Activated CD4-positive, alpha-beta T cell treated with anti-CD3 and anti-CD28 coated beads, Interleukin-2, amount 50 U/mL, for 48 hours (primary cell): ENCODE measurements around the gene ARVCF.

ENCODE experiments used
- DNase-seq, 2 experiments: peaks; one replicate each; pipeline ENCODE4 v3.0.0-alpha.2; 2020

The ARVCF gene

DNA sequence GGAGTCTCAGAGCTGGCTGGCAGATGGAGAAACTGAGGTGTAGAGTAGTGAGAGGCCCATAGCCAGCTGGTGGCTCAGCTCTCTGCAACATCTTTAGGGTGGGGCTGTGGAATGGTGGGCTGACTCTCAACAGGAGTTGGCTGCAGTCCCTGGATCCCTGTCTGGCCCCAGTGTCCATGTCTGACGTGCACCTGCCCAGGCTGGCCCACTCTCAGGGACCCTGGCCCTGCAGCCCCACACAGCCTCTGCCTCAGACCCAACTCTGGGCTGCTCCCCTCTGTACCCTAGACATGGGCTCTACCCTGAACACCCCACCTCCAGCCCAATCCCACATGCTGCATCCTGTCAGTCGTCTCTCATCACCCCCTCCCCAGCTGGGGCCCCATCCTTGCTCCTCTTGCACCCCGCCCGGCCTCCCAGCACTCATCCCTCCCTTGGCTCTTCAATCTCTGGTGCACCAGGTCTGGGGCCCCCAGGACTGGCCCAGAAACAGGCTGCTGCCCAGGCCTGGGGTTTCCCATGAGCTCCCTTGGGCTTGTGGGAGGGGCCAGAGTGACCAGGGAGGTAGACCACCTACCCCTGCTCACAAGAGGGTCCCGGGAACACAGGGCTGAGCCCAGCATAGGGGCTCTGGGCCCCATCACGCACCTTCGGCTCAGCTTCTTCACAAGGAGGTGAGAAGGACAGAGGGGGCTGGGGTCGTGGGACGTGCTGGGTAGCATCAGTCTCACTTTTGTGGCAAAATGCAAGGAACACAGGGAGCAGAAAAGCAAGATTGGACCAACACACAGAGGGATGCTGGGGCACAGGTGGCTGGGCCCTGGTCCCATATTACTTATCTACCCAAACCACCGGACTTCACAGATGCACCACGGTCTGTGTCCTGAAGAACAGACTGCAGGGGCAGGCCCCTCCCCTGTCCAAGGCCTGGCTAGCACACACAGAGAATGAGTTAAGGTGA, 31.5 kb downstream of the ARVCF start:
- no peak for DNase-seq

DNA sequence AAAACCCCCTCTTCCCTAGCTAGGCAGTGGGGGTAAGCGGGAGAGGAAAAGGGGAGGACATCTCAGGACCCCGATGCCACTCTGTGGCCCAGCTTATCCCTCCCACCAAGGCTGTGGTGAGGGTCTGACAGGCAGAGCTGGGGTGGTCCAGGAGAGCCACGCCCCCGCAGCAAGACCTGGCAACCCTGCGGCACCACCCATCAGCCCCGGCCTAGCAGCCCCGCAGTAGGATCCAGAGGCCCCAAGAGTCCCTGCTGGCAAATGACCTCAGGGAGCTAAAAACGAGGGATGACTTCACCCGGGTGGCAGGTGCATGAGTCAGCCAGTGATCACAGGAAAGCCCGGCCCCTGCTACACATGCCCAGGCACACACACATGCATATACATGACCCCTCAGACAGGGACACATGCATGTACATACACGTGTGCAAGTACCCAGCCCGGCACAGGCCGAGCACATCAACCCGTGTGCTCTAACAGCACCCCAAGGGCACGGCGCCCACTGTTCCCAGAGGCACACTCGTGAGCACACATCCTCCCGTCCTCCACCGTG, 32.3 kb downstream of the ARVCF start:
- no peak for DNase-seq

DNA sequence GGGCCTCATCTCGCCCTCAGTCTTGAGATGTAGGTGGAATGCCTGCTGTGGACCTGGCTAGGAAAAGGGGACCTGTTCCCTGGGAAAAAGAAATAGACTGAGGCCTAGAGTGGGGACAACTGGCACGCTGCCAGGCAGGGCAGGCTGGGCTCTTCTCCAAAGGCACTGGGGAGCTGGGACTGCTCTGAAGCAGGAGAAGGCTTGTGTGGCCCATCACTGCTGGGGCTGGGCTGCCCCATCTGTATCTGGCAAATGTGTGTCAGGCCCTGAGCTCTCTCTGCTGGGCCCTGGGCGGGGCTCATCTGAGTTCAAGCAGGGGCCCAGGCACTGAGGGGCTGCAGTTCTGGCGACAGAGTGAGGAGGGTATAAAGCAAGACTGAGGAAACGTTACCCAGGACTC, 32.9 kb downstream of the ARVCF start:
- no peak for DNase-seq

DNA sequence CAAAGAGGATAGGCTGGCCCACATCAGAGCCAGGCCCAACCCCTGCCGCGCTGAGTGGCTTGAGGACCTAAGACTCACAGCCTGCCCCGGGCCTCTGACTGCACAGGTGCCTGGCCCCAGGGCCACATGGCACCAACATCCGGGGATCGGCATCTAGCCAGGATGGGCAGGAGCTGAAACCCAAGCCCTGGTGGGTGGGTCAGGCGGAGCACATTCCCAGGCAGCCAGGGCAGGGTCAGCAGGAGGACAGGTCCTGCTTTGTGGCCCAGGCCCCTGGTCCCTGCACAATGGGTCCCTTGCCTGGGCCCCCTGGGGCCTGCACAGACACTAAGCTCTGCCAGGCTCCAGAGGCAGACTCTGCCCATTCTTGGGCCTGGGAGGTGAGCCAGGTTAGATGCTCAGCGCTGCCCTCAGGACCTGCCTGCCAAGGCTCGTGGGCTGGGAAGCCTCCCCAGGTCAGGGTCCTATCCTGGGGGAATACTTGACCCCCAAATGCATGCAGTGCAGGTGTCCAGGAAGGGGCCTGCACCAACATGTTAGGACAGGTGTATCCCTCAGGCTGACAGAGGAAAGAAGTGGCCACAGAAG, 33.5 kb downstream of the ARVCF start:
- DNase-seq = no peak

DNA sequence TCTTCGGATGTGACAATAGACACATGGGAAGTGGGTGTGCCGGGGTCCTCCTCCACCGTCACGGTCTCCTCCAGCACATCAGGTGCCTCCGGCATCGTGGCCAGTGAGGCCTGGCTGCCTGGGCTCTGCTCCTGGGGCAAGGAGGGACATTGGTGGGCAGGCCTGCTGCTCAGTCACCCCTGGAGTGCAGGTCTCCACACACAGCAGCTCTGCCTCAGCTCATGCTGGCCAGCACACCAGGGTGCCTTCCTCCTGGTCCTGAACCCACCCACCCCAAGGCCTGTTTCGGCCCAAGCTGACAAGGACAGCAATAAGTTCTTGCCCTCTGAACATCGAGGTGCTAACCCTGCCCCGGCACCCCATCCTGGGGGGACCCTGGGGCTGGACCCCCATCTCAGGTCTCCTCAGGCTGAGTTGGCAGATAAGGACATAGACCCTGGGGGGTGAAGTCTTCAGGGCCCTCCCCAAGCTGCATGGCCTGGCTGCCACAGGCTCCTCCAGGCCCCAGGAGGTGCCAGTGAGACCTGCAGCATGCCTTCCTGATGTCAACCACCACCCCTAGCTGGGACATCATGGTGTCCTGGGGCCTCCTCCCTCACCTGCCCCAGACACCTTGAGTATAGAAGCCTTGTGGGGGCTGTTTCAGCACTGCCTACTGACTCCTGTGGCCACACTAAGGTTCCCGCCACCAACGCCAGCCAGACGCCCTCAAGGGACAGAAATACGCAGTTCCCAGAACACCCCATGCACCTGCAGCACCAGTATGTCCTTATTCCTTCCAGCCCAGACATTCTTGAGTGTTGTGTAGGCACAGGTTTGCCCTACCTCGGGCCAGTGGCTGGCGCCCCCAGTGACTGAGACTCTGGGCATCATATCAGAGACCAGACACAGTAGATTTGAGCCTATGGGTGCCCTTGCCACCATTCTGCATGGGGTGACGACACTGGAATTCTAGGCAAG, 34.4 kb downstream of the ARVCF start:
- DNase-seq = no peak

DNA sequence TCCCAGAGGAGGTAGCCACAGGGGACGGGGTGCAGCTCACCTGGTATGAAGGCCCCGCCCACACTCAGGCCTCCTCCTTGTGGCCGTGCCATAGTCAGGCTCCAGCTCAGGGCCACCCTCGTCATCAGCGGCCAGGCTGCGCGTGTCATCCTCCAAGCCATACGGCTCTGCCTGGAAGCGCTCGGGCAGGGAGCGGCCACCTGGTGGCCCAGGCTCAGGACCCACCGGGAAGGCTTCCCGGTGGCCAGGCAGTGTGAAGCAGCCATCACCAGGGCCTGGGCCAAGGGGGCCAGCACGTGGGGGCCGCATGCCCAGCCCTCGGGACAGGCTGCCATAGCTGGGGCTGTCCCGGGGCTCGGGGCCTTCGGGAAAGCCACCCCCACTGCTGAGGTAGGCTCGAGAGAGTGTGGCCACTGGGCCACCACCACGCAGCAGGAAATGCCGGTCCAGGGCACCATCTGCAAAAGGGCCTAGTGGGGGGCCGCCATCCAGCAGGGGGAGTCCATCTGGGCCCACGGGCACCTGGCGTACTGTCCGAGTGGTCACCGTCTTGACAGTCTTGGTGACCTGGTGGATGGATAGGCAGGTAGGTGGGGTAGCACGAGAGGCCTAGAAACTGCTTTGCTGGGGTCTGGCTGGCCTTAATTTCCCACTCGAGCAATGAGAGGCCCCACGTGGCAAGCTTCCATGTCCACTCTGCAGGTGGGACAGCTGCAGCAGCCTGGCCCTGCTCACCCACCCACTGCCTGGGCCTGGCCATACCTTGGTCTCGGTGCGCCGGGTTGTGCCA, 35.3 kb downstream of the ARVCF start:
- no peak for DNase-seq

DNA sequence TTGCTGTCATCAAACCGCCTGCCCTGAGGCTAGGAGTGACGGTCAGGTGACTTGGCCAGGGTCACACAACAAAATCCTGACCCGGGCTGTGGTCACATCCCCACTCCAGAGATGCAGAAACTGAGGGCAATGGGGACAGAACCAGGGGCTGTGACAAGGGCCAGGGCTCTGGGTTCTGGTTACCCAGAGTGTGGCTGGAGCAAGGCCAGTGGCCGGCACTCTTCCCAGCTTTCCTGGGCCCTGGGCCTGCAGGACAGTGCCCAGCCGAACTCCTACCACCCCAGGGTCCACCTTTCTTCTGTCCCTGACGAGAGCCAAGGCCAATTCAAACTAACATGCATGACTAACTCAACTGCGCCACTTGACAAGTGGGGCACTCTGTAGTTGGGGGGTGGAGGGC, 35.9 kb downstream of the ARVCF start:
- no peak for DNase-seq

DNA sequence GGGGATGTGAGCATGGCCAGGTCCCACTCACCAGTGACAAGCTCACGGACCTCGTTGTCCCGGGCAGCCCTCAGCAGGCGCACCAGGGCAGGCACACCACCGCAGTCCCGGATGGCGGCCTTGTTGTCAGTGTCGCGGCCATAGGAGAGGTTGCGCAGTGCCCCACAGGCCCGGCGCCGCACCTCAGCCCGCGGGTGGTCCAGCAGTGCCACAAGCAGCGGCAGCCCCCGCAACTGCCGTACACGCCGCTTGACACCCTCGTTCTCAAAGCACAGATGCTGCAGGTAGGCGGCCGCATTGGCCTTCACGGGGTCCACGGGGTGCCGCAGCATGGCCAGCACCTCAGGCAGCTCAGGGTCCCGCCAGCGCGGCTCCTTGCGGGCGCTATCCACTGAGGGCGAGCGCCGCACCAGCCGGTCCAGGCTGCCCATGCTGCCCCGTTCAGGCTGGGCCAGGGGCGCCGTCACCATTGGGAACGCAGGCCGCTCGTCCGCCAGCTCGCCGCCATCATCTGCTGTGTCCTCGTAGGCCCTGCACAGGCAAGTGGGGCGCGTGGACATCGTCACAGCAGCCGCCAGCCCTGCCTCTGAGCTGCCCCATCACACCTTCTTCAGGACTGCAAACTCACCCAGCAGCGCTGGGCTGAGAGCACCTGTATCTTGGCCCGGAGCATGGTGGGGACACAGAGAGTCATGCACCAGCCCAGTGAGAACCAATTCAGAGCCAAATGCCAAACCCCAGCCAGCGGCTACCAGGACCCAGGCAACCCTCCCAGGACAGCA, 36.7 kb downstream of the ARVCF start:
- DNase-seq = no peak

DNA sequence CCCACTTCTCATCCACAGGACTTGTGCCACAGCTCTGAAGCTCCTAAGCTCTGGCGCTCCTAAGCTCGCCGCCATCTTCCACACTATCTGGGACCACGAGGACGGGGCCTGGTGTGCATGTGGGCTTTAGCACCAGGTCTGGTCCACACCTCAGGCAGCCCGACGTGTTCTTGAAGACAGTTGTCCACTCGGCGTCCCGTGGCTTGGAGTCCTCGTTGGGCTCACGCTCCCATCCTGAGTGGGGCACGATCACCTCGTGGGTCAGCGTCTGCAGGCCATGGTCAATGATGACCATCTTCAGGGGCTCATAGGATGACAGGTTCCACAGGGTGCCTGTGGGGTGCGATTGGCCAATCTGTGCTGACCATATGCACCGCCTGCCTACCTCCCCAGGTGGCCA, 37.9 kb downstream of the ARVCF start:
- no peak for DNase-seq

DNA sequence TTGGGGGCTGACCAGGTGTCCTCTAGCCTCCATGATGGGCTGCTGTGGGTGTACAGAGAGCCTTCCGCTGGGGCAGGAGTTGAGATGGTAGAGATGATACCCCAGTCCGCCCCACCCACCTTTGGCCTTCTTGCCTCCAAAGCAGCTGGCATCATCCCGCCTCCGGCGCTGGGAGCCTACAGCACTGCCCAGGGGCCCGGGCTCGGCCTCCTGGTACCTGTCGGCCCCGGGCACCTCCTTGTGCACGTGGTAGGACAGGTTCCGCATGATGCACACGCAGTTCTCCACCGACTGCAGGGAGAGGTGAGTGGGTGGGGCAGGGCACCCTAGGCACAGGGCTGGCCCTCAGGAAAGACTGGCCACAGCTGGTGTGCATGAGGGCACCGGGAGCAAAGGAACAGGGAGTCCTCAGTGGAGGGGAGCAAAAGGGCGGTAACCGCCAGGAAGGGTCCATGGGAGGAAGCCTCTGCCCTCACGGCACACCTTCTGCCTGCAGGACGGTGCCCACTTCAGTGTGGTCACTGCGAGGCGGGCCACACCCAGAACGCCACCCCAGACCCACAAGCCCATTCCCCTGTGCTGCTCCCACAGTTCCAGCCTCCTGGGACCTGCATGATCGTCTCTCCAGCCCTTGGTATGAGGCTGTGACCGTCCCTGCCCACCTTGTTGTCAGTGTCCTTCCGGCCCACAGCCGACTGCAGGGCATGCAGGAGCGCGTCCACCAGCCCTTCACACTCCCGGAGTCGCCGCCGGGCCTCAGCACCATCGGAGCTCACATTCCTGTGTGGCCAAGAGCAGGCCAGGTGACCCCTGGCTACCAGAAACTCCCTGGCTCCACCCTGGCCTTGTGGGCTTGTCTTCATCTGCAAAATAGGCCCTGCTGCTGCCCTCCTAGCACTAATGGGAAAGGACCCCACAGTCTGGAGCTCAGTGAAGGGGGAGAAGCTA, 39.1 kb downstream of the ARVCF start:
- no peak for DNase-seq

DNA sequence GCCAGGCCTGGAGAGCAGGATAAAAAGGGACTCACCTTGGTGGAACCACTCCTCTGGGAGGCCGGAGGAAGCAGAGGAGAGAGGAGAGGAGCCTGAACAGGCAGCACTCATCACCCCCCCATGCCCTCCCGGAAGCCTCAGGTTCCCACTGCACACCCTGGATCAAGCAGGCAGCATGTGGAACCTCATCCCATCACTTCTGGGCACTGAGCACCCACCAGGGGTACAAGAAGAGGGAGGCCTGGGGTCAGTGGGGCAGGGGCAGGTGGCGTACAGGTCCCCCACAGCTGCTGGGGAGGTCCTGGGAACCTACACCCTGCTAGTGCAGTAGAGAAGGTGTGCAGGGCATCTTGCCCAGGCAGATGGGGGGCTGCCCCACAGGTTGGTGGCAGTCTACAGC, 40.0 kb downstream of the ARVCF start:
- no peak for DNase-seq

DNA sequence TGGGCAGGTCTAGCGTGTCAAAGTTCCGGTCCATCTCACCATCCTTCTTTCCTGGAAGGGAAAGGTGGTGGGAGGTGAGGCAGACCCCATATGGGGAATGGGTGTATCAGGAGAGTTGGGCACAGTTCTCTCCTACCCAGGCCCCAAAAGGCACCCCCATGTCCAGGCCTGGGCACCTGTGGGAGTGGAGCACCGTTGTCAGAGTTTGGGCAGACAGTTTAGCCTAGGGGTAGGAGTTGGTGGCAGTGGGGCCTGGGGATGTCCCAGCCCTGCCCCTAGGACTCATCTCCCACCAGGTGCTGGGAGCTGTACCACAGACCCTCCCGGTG, 41.0 kb downstream of the ARVCF start:
- DNase-seq = no peak

DNA sequence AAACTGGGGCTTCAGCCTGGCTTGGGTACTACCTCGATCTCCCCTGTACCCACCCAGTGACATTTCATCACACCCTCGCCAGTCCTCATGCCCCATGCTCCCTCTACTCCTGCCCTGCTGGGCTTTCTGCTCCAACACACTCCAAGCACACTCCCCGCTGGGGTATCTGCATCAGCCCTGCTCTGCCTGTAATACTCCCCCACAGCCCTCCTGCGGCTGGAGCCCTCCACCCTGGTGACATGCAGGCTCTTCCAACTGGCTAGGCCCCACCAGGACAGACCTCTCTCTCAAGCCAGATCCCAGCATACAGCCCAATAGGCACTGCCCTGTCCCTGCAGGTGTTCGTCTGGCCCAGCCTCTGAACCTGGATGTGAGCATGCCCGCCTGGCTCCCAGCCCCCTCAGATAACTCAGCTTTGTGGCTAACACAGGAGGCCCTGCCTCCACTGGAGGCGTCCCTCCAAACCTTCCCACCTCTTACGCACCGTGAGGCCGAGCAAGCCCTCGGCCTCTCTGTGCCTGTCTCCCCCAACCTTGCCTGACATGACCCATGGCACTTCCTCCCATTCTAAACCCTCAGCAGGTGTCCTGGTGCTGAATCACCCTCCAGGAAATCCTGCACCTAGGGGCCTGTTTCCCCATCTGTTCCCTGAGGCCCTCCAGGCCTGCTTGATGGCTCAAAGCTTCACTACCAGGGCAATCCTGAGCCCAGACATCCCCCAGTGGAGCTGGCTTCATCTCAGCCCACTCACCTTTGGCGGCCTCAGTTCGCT, 41.5 kb downstream of the ARVCF start:
- no peak for DNase-seq

DNA sequence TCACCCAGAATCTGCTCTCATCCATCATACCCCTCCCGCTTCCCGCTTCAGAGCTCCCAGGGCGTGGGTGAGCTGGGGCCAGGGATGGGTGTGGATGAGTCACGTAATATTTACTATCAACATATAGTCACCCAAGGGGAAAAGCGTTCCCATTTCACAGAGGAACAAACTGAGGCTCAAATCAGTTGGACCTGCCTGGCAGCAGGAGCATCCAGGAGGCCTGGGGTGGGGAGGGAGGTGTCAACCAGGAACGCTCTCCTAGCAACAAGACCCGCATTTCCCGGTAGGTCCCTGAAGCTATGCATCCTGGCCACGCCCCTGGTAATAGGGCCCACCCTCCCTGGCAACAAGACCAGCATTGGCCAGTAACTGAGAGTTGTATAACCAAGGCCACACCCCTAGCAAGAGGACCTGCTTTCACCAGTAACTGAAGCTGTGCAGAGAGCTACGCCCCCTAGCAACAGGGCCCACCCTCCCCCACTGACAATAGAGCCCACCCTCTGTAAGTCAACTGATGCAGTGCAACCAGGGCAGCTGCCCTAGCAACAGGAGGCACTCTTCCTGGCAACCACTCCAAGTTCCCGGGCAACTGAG, 42.3 kb downstream of the ARVCF start:
- no peak for DNase-seq

DNA sequence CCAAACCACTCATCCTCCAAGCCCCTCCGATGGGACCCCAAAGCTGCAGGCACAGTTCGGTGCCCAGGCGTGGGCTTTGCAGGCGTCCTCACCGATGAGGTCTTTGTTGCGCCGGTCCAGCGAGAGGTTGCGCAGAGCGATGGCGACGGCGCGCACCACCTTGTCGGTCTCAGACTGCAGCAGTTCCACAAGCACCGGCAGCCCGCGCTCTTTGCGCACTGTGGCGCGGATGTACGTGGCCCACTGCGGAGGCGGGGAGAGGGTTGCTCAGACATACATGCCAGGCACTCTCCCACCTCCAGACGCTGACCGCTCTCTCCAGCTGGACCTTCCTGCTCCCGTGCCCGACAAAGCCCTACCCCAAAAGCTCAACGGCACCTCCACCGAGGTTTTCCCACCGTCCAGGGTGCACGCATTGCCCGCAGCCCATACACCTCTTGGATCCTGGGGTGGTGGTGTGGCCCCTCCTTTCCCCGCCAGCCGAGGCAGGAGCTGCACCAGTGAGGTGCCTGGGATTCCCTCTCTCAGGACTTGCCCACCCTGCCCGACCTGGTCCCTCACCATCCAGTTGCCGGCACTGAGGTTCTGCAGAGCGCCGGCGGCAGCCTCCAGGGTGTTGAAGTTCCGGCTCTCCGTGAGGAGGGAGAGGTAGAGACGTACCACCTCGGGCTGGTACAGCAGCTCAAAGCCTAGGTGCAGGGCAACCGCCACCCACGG, 42.9 kb downstream of the ARVCF start:
- no peak for DNase-seq

DNA sequence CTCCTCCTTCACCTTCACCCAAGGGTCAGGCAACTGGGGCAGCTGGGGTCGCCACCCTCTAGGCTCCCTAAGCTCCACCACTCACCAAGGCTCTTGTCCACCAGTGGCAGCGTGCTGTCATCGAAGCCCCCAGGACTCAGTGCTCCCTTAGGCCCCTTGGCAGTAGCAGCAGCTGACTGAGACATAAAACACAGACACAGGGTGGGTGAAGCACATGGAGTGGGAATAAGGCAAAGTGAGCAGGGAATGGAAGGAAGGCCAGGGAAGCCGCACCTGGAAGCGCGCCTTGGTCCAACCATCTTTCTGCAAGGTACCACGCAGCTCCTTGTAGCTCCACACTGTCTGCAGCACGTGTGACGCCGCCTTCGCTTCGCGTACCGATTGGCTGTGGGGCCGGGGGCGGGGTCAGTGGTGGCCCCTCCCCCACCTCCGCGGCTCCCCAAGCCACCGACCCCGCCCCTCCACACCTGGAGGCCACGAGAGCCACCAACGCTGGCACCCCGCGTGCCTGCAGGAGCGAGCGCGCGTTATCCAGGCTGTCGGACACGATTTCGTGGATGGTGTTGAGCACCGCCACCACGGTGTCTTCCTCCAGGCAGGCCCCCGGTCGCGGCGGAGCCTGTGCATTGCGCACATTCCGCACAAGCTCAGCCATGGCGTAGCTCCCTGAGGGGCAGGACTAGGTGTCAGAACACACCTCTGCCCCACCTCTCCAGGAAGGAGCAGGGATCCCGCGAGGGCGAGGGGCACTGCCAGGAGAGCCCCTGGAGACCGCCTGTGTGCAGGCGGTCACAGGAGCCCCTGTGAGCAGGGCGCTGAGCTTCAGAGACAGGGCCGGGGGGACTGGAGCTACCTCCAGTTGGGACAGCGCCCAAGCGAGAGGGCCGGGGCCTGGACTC, 43.7 kb downstream of the ARVCF start:
- no peak for DNase-seq

DNA sequence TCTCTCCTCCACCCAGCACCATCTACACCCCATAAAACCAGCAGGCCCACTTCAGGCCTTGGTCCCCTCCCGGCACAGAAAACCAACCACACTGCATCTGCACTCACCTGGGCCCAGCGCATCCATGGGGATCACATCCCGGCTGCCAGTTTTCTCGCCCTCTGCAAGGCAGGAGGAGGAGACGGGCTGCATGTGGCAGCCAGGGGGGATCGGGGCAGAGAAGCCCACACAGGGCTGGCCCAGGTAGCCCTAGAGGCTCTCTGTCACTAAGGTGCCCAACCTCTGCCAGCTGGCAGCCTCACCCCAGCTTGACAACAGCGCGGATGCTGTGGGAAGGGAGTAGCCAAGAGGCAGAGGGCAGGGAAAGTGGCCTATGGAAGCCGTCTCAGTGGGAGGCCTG, 44.4 kb downstream of the ARVCF start:
- DNase-seq = no peak
